ENCODE measurements around the gene MEFV. TPM values are rescaled to one million over a fixed set of nuclear protein-coding genes. Genes with fewer than 3 reads are reported as not detected.

The MEFV gene
- total RNA-seq, 1 donor from 2014 or later: 1.8 TPM

GRCh38 chr16:3266873-3267537, 10.6 kb upstream of the MEFV start:
- DNase-seq (ENCODE audit: low spot score): no peak

GRCh38 chr16:3264137-3265036, 8.0 kb upstream of the MEFV start:
- peak; percentile 98 for DNase-seq (ENCODE audit: low spot score)

DNA sequence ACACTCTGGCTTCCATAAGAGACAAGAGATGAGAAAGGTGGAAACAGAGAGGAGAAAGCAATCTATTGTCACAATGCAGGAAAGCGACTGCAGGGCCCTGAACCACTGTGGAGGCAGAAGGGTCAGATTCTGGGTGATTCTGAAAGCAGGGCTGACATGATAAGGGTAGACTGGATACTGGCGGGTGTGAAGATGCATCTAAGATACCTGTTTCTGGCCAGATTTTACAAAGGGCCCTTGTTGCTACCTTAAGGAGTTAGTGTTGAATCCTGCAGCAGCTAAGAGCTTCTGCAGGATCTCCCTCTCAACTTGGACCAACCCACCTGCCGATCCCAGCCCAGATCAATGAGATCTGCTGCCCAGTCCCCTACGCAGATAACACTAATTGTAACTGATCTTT, 6.1 kb upstream of the MEFV start:
- DNase-seq (ENCODE audit: low spot score): no peak

DNA sequence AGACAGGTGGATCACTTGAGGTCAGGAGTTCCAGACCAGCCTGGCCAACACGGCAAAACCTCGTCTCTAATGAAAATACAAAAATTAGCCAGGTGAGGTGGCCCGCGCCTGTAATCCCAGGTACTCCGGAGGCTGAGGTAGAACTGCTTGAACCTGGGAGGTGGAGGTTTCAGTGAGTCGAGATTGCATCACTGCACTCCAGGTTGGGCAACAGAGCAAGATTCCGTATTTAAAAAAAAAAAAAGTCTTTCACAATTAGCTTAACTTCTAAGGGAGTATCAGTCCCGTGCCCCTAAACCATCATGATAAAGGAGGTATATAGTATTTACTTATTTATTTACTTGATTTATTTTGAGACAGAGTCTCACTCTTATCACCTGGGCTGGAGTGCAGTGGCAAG, 3.4 kb upstream of the MEFV start:
- no peak for DNase-seq (ENCODE audit: low spot score)

- no peak for DNase-seq (ENCODE audit: low spot score)
These were observed 533 bp upstream of the MEFV start for GRCh38 chr16:3256866-3257465.

DNA sequence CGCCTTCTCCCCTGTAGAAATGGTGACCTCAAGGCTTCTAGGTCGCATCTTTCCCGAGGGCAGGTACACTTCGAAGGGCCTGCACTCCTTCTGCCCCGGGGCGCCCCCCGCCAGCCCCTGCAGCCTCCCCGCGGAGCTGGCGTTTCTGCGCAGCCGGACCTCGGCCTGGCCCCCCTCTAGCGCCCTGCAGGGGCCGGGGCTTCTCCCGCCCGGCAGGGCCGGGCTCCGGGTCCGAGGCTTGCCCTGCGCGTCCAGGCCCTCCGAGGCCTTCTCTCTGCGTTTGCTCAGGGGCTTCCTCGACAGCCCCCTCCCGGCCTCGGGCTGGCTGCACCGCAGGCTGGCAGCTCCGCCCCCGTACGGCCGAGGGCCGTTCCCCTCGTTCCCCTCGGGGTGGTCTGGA, 2.1 kb downstream of the MEFV start:
- no peak for DNase-seq (ENCODE audit: low spot score)

DNA sequence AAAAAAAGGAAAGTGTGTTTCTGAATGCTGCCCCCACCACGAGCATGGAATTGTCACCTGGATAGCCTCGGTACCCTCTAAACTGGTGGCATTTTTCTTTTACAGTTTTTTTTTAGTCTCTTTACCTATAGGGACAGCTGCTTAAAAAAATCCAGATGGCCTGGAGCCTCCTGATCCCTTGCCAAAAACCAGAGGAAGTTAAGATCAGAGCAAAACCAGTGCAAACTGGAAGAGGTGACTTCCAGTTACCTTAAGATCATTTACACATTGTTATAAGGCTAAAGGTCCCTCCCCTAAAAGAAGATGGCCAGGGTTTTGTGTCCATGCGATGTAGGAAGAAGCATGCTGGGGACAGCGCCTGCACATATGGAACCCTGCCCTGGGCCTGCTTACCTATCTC, 3.5 kb downstream of the MEFV start:
- DNase-seq (ENCODE audit: low spot score): no peak

DNA sequence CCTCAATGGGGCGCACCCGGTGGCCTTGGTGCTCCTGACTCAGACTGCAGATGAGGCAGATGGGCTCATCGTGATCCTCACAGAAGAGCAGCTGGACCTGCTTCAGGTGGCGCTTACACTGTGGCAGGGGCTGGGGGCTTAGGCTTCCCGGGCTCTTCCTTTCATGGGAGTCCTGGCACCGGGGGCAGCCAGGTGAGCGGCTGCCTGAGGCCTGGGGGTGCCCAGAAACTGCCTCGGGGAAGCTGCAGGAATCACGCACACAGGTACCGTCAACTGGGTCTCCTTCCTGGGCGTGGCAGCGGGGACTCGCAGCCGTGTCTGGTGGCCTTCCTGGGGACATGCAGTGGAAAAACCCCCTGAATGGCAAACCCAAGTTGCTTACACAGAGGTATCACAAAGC, 7.0 kb downstream of the MEFV start:
- DNase-seq (ENCODE audit: low spot score): no peak

- DNase-seq (ENCODE audit: low spot score): no peak
These were observed 7.4 kb downstream of the MEFV start for GRCh38 chr16:3249020-3249419.

- DNase-seq (ENCODE audit: low spot score): no peak
These were observed 7.8 kb downstream of the MEFV start for GRCh38 chr16:3248596-3248995.

DNA sequence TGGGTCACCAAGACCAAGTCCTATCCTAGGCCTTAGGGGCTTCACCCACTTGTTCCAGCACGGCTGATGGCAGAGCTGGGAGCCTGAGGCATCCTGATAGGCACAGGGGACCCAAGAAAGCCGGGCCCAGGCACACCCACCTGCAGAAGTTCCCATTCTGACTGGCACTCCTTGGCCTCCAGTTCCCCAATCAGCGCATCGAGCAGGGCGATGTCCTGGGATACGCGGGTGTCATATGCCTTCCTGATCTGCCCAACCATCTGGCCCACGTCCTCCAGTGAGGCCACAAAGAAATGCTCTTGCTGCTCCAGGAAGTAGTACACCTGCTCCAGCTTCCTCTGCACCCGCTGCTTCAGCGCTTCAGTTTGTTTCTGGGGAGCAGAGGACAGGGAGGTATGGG, 9.6 kb downstream of the MEFV start:
- peak; percentile 10 for DNase-seq (ENCODE audit: low spot score)

DNA sequence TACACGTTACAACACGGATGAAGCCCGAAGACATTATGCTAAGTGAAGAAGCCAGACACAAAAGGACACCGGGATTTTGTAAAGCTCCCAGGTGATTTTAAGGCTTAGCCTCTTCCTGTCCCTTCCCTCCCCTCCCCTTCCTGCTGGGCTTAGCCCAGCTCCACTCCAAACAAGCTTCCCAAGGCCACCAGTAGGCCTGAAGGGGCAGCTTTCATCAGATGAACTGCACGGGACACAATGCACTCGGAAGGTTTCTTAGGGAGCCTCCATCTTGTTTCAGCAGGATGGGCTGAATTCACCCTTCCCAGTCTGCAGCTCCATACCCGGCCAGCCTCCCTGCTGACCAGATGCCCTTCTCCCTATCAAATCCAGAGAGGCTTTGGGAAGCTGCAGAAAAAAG, 10.4 kb downstream of the MEFV start:
- no peak for DNase-seq (ENCODE audit: low spot score)

- no peak for DNase-seq (ENCODE audit: low spot score)
These were observed 12.6 kb downstream of the MEFV start for GRCh38 chr16:3243882-3244281.

DNA sequence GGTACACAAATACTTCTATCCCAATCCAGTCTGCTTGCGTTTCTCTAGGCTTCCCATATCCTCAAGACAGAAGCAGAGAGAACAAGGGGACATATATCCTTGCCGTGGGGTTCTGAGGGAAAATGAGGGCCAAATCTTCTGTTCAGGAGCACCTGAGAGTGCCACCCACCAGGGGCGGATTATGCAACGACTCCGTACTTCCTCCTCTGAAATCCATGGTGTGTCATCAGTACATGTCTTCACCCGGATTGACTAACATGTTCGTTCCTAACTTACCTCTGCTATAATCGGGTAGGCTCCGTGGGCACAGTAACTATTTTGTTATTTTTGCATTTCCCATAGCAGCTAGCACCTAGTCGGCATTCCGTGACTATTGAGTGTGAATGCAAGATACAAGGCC, 13.7 kb downstream of the MEFV start:
- DNase-seq (ENCODE audit: low spot score): no peak

GRCh38 chr16:3241761-3242160, 14.7 kb downstream of the MEFV start:
- no peak for DNase-seq (ENCODE audit: low spot score)

DNA sequence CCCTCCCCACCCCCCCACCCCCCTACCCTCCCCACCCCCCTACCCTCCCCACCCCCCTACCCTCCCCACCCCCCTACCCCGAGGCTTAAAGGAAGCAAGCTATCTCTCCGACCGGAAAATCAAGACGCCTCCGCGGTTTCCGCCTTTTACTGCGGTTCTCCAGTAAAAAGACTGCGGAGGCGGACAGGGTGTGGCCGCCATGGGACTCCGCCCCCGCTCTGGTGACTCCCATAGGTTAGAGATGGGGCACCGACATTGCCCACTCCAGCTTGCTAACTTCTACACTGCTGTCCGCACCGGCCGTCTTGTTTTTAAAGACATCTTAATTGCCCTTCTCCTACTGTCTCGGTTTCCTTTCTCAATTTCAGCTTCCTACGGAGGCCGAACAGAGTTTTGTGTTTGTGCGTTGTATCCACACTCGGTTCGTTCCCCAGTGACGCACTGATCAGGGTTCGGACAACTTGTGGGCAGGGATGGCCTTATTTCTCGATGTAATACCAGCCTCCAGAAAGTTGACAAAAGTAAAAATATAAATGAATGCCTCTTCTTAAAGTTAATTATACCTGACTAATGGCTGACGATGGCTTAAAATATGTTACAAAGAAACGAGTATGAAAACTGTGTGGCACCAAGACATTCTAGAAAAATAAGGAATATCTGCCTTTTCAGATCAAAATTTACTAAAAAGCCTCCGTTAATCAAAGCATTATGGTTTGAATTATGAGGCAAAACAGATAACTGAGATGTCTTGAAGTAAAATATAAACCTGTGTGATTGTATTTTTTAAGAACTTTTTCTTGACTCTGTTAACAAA, 20.4 kb downstream of the MEFV start:
- peak; percentile 50 for DNase-seq (ENCODE audit: low spot score)

- DNase-seq (ENCODE audit: low spot score): peak; percentile 96
These were observed 21.4 kb downstream of the MEFV start, which contains the start of gene ZNF200 for GRCh38 chr16:3234857-3235561. ZNF200 (minus strand) TSS chr16:3235158; CDS start chr16:3233755, 1,403 bp downstream.

DNA sequence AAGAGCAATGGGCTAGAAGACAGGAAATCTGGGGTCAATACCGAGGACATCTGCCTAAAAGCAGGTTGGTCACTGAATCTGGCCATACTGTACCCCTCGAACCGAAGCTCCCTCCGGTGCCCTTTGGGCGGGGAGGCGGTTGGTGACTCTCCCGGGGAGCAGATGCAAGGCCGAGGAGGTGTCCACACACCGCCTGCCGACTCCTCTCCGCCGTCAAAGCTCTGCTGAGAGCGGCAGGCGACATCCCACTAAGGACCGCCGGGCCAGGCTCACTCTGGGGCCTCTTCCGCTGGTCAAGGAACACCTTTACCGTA, 21.9 kb downstream of the MEFV start:
- no peak for DNase-seq (ENCODE audit: low spot score)

GRCh38 chr16:3223913-3224515, 32.4 kb downstream of the MEFV start:
- no peak for DNase-seq (ENCODE audit: low spot score)

- no peak for DNase-seq (ENCODE audit: low spot score)
These were observed 35.6 kb downstream of the MEFV start for GRCh38 chr16:3220839-3221238.

DNA sequence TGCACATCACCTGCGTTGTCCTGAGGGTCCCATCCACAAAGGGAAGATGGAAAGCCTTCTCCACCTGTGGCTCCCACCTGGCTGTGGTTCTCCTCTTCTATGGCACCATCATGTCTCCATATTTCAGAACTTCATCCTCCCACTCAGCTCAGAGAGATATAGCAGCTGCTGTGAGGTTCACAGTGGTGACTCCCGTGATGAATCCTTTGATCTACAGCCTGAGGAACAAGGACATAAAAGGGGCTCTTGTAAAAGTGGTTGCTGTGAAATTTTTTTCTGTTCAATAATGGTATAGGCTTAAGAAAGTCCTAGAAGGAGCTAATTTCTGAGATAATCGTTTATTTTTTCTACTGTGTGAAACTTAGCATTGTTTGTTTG, 40.2 kb downstream of the MEFV start:
- no peak for DNase-seq (ENCODE audit: low spot score)
